ENCODE measurements around the gene PPP1R27. TPM values are rescaled to one million over a fixed set of nuclear protein-coding genes. Genes with fewer than 3 reads are reported as not detected.

PPP1R27 gene
- total RNA-seq, 1 donor from 2014 or later = 0.67 TPM

Other genes starting within 250 kb of the PPP1R27 start
- gene NPLOC4, start 197.9 kb downstream of the PPP1R27 start, total RNA-seq = 86.4 TPM
- not detected for gene TSPAN10, start 197.9 kb downstream of the PPP1R27 start, total RNA-seq
- not detected for gene PDE6G, start 178.5 kb downstream of the PPP1R27 start, total RNA-seq
- 12.4 TPM for gene OXLD1, start 168.4 kb downstream of the PPP1R27 start, total RNA-seq
- 6.2 TPM for gene CCDC137, start 168.3 kb downstream of the PPP1R27 start, total RNA-seq
- 12.0 TPM for gene ARL16, start 151.3 kb downstream of the PPP1R27 start, total RNA-seq
- gene HGS, start 151.0 kb downstream of the PPP1R27 start, total RNA-seq = 42.1 TPM
- 184 TPM for gene MRPL12, start 131.7 kb downstream of the PPP1R27 start, total RNA-seq
- gene SLC25A10, start 122.8 kb downstream of the PPP1R27 start, total RNA-seq = 8.6 TPM
- gene GCGR, start 30.9 kb downstream of the PPP1R27 start, total RNA-seq = not detected
- 103 TPM for gene MCRIP1, start 1.8 kb downstream of the PPP1R27 start, total RNA-seq
- 362 TPM for gene P4HB, start 25.5 kb upstream of the PPP1R27 start, total RNA-seq
- 114 TPM for gene ARHGDIA, start 36.3 kb upstream of the PPP1R27 start, total RNA-seq
- 32.0 TPM for gene ALYREF, start 56.5 kb upstream of the PPP1R27 start, total RNA-seq
- gene ANAPC11, start 56.7 kb upstream of the PPP1R27 start, total RNA-seq = 173 TPM
- gene NPB, start 67.2 kb upstream of the PPP1R27 start, total RNA-seq = 0.69 TPM
- 28.4 TPM for gene PCYT2, start 76.3 kb upstream of the PPP1R27 start, total RNA-seq
- 6.3 TPM for gene SIRT7, start 83.1 kb upstream of the PPP1R27 start, total RNA-seq
- 27.5 TPM for gene MAFG, start 92.7 kb upstream of the PPP1R27 start, total RNA-seq
- gene PYCR1, start 102.2 kb upstream of the PPP1R27 start, total RNA-seq = 4.0 TPM
- gene MYADML2, start 112.2 kb upstream of the PPP1R27 start, total RNA-seq = 4.0 TPM
- 0.52 TPM for gene NOTUM, start 126.1 kb upstream of the PPP1R27 start, total RNA-seq
- 25.4 TPM for gene ASPSCR1, start 142.6 kb upstream of the PPP1R27 start, total RNA-seq
- gene CENPX, start 187.8 kb upstream of the PPP1R27 start, total RNA-seq = 27.0 TPM
- gene LRRC45, start 188.3 kb upstream of the PPP1R27 start, total RNA-seq = 6.3 TPM
- 1.8 TPM for gene RAC3, start 196.6 kb upstream of the PPP1R27 start, total RNA-seq
- gene DCXR, start 202.6 kb upstream of the PPP1R27 start, total RNA-seq = 177 TPM
- gene RFNG, start 216.8 kb upstream of the PPP1R27 start, total RNA-seq = 21.8 TPM
- gene GPS1, start 216.8 kb upstream of the PPP1R27 start, total RNA-seq = 90.6 TPM
- gene DUS1L, start 230.8 kb upstream of the PPP1R27 start, total RNA-seq = 67.7 TPM